H9 (cell line): ENCODE measurements around the gene LYSMD4. TPM values are rescaled to one million over a fixed set of nuclear protein-coding genes. Genes with fewer than 3 reads are reported as not detected.
A peak's percentile ranks its signal among the peaks of the same experiment; 100 is the strongest.

Experiments used
- DNase-seq: peaks from one replicate; pipeline ENCODE4 v3.0.0-alpha.2; 2017
- H2AFZ ChIP-seq: one replicate; pipeline ENCODE4 v1.6.1; 2013; ENCODE audit warnings: mild to moderate bottlenecking, low read length, control low read depth, moderate library complexity
- H2AK5ac ChIP-seq: 2 replicates; pipeline ENCODE4 v1.6.1; 2013; ENCODE audit warnings: low read length, control low read depth, mixed read lengths; ENCODE audit not compliant: insufficient read length
- H2BK120ac ChIP-seq: one replicate; pipeline ENCODE4 v1.6.1; 2013; ENCODE audit warnings: low read depth, mild to moderate bottlenecking, low read length, control low read depth, inconsistent platforms; ENCODE audit not compliant: poor library complexity, severe bottlenecking
- H2BK12ac ChIP-seq: 2 replicates; pipeline ENCODE4 v1.6.1; 2013; ENCODE audit warnings: low read length, control low read depth, mixed read lengths, low read depth; ENCODE audit not compliant: insufficient read length
- H2BK15ac ChIP-seq: 2 replicates; pipeline ENCODE4 v1.6.1; 2013; ENCODE audit warnings: low read depth, low read length, control low read depth
- H2BK20ac ChIP-seq: one replicate; pipeline ENCODE4 v1.6.1; 2013; ENCODE audit warnings: low read depth, mild to moderate bottlenecking, low read length, control low read depth, inconsistent platforms; ENCODE audit not compliant: poor library complexity, severe bottlenecking
- H2BK5ac ChIP-seq: 2 replicates; pipeline ENCODE4 v1.6.1; 2013; ENCODE audit warnings: low read length, control low read depth, mixed read lengths; ENCODE audit not compliant: insufficient read length
- H3K14ac ChIP-seq: 2 replicates; pipeline ENCODE4 v1.6.1; 2013; ENCODE audit warnings: low read length, control low read depth; ENCODE audit not compliant: insufficient read depth
- H3K18ac ChIP-seq: 2 replicates; pipeline ENCODE4 v1.6.1; 2013; ENCODE audit warnings: low read depth, mild to moderate bottlenecking, mixed read lengths, low read length, control low read depth; ENCODE audit not compliant: insufficient read length
- H3K23ac ChIP-seq: 2 replicates; pipeline ENCODE4 v1.6.1; 2013; ENCODE audit warnings: low read length, control low read depth, mixed read lengths, low read depth; ENCODE audit not compliant: insufficient read length
- H3K23me2 ChIP-seq: 2 replicates; pipeline ENCODE4 v1.6.1; 2013; ENCODE audit warnings: low read depth, mild to moderate bottlenecking, mixed read lengths, low read length, control low read depth; ENCODE audit not compliant: insufficient read length, poor library complexity, severe bottlenecking
- H3K27ac ChIP-seq: 2 replicates; pipeline ENCODE4 v1.5.1; 2013; ENCODE audit warnings: low read length, control low read depth, mixed read lengths, low read depth; ENCODE audit not compliant: insufficient read length
- H3K27me3 ChIP-seq: 2 replicates; pipeline ENCODE4 v1.6.1; 2013; ENCODE audit warnings: low read length, control low read depth, inconsistent platforms; ENCODE audit not compliant: insufficient read depth
- H3K4ac ChIP-seq: 2 replicates; pipeline ENCODE4 v1.6.1; 2013; ENCODE audit warnings: low read depth, mild to moderate bottlenecking, control low read depth, inconsistent platforms, low read length, moderate library complexity
- H3K4me1 ChIP-seq: 2 replicates; pipeline ENCODE4 v1.6.1; 2013; ENCODE audit warnings: low read length, control low read depth, inconsistent platforms; ENCODE audit not compliant: insufficient read depth
- H3K4me2 ChIP-seq: 2 replicates; pipeline ENCODE4 v1.6.1; 2013; ENCODE audit warnings: low read length, control low read depth, mixed read lengths; ENCODE audit not compliant: insufficient read length, insufficient read depth
- H3K56ac ChIP-seq: 2 replicates; pipeline ENCODE4 v1.6.1; 2013; ENCODE audit warnings: low read depth, mild to moderate bottlenecking, mixed read lengths, low read length, control low read depth; ENCODE audit not compliant: insufficient read length
- H3K79me1 ChIP-seq: 2 replicates; pipeline ENCODE4 v1.6.1; 2013; ENCODE audit warnings: low read depth, mild to moderate bottlenecking, moderate library complexity, low read length, control low read depth, inconsistent platforms; ENCODE audit not compliant: insufficient read depth, poor library complexity, severe bottlenecking
- H3K79me2 ChIP-seq: 2 replicates; pipeline ENCODE4 v1.6.1; 2013; ENCODE audit warnings: low read length, control low read depth, inconsistent platforms; ENCODE audit not compliant: insufficient read depth
- H3K9ac ChIP-seq: 2 replicates; pipeline ENCODE4 v1.6.1; 2013; ENCODE audit warnings: low read length, control low read depth, mixed read lengths; ENCODE audit not compliant: insufficient read length; ENCODE audit errors: extremely low read depth
- H3K9me3 ChIP-seq: one replicate; pipeline ENCODE4 v1.6.1; 2013; ENCODE audit warnings: low read depth, low read length, inconsistent platforms; ENCODE audit not compliant: control insufficient read depth
- H3T11ph ChIP-seq: one replicate; pipeline ENCODE4 v1.6.1; 2013; ENCODE audit warnings: mild to moderate bottlenecking, low read length, control low read depth, inconsistent platforms
- H4K20me1 ChIP-seq: one replicate; pipeline ENCODE4 v1.6.1; 2013; ENCODE audit not compliant: control insufficient read depth, insufficient read length, insufficient read depth
- H4K5ac ChIP-seq: 2 replicates; pipeline ENCODE4 v1.6.1; 2013; ENCODE audit warnings: low read depth, mild to moderate bottlenecking, mixed read lengths, low read length, control low read depth; ENCODE audit not compliant: insufficient read length
- H4K8ac ChIP-seq: replicated peaks from 2 replicates; pipeline ENCODE4 v1.6.1; 2013; ENCODE audit warnings: low read length, control low read depth, mixed read lengths, low read depth; ENCODE audit not compliant: insufficient read length
- H4K91ac ChIP-seq: 2 replicates; pipeline ENCODE4 v1.6.1; 2013; ENCODE audit warnings: low read depth, mild to moderate bottlenecking, moderate library complexity, mixed read lengths, low read length, control low read depth; ENCODE audit not compliant: insufficient read length
- H3K27ac Mint-ChIP-seq, 3 experiments: 2 replicates in 2 of 3; 3 replicates in 1 of 3; pipeline ENCODE4 v1.8.0; 2020 to 2021; ENCODE audit warnings: mixed read lengths in 3 of 3, mild to moderate bottlenecking in 1 of 3, moderate library complexity in 1 of 3
- H3K27me3 Mint-ChIP-seq: 2 replicates; pipeline ENCODE4 v1.8.0; 2021; ENCODE audit warnings: low read depth, mild to moderate bottlenecking, moderate library complexity, mixed read lengths
- H3K36me3 Mint-ChIP-seq, 3 experiments: 2 replicates in 2 of 3; 3 replicates in 1 of 3; pipeline ENCODE4 v1.8.0; 2020 to 2021; ENCODE audit warnings: low read depth in 3 of 3, mixed read lengths in 3 of 3; ENCODE audit not compliant: insufficient read depth in 1 of 3
- H3K4me1 Mint-ChIP-seq, 2 experiments: 2 replicates each; pipeline ENCODE4 v1.8.0; 2020; ENCODE audit warnings: mixed read lengths in 2 of 2
- H3K4me3 Mint-ChIP-seq, 2 experiments: 2 replicates in 1 of 2; 3 replicates in 1 of 2; pipeline ENCODE4 v1.8.0; 2020 to 2021; ENCODE audit warnings: mild to moderate bottlenecking in 2 of 2, mixed read lengths in 2 of 2, moderate library complexity in 1 of 2
- H3K9me3 Mint-ChIP-seq, 2 experiments: 2 replicates in 1 of 2; 3 replicates in 1 of 2; pipeline ENCODE4 v1.8.0; 2020; ENCODE audit warnings: mild to moderate bottlenecking in 2 of 2, mixed read lengths in 2 of 2, moderate library complexity in 1 of 2
- WGBS: extraction: QIAGEN DNeasy Blood & Tissue Kit; methylation state at CpG from one replicate; pipeline ENCODE4 v1.1.7; 2013; ENCODE audit warnings: missing lambda C conversion rate, low lambda C conversion rate, mixed read lengths; ENCODE audit not compliant: insufficient read length; ENCODE audit errors: extremely low coverage; 5-methylcytosine and 5-hydroxymethylcytosine counted together
- total RNA-seq: library from RNA; stranded (reverse); gene quantifications from 2 replicates; pipeline ENCODE4 v1.2.1, GENCODE V29; 2021
- TF ChIP-seq, protein P1 (sequence below): fragments of 200-600 bp; sonication (generic); conservative IDR thresholded peaks from 3 replicates; pipeline ENCODE4 v1.8.0; 2021; ENCODE audit warnings: antibody characterized with exemption, mild to moderate bottlenecking

LYSMD4 gene
- total RNA-seq, 1 experiment from 2014 or later: 10.0 TPM

DNA sequence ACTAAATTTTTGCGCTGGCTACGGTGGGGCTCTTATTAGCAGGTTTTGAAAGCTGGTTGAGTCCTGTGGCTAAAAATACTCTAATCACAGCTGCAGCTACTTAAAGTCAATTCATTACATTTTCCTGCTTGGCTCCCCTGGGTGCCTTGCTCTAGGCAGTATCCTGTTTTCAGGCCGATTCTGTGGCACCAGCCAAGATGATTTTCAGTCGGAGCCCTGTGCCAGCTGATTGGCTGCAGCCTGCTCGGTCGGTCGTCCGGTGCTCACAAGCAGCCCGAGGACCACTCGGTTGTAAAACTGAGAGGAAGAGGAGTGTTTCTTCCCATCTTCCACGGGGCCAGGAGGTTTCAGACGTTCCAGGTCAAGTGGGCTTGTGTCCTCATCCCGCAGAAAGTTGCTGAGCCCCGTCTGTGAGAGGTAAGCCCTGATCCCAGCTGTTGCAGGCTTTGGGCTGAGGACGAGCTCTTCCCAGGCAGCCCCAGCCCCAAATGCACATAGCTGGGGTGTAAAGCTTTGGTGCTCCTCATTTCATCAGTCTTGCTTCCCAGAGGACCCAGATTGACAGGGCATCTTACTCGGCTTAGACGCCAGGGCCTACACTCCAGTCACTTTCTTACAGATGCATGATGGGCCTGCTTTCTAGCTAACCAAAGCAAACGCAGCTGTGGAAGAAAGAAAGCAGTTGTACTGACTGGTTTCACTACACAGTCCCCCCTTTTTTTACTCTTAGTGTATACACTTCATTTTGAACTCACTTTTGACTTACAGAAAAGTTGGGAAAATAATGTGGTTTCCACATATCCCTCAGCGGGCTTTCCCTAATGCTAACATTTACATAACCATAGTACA lies 15.9 kb downstream of the LYSMD4 start:
- Histone ChIP-seq H3K4me2 (no peak overlapping the region), H2AFZ (no peak overlapping the region), H3K4ac (no peak overlapping the region), H4K8ac (no peak overlapping the region), H3K27ac (no peak overlapping the region), H2BK120ac (no peak overlapping the region), H3K56ac (no peak overlapping the region), H3K9me3 (no peaks in the 10 kb centered on the region), H3K9ac (no peak overlapping the region), H2BK20ac (no peak overlapping the region), H3K18ac (no peak overlapping the region), H4K5ac (no peak overlapping the region), H4K20me1 (no peaks in the 10 kb centered on the region), H3K79me2 (no peaks in the 10 kb centered on the region), H2BK15ac (no peak overlapping the region), H3K23me2 (no peaks in the 10 kb centered on the region), H2BK5ac (no peak overlapping the region), H2BK12ac (no peak overlapping the region), H3K27me3 (no peaks in the 10 kb centered on the region), H2AK5ac (no peak overlapping the region), H3K4me1 (no peaks in the 10 kb centered on the region), H3T11ph (no peak overlapping the region), H3K79me1 (no peaks in the 10 kb centered on the region), H3K14ac (no peak overlapping the region), H4K91ac (no peak overlapping the region), H3K23ac (no peak overlapping the region)
- TF ChIP-seq, protein P1, sequence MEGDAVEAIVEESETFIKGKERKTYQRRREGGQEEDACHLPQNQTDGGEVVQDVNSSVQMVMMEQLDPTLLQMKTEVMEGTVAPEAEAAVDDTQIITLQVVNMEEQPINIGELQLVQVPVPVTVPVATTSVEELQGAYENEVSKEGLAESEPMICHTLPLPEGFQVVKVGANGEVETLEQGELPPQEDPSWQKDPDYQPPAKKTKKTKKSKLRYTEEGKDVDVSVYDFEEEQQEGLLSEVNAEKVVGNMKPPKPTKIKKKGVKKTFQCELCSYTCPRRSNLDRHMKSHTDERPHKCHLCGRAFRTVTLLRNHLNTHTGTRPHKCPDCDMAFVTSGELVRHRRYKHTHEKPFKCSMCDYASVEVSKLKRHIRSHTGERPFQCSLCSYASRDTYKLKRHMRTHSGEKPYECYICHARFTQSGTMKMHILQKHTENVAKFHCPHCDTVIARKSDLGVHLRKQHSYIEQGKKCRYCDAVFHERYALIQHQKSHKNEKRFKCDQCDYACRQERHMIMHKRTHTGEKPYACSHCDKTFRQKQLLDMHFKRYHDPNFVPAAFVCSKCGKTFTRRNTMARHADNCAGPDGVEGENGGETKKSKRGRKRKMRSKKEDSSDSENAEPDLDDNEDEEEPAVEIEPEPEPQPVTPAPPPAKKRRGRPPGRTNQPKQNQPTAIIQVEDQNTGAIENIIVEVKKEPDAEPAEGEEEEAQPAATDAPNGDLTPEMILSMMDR: no peak
- Mint-ChIP-seq H3K9me3 (no peaks in the 10 kb centered on the region), H3K4me3 (no peak overlapping the region), H3K27ac (peak overlapping the region in 2 of 3 experiments; percentile 16 to 53; a peak in 2 of 7 replicates), H3K27me3 (no peaks in the 10 kb centered on the region; the same call in 1 of the 2 replicates), H3K4me1 (peaks cover 2 to 6% of the 10 kb centered on the region in 2 experiments), H3K36me3 (peaks cover 8 to 17% (median 14%) of the 10 kb centered on the region in 3 experiments; a peak in 6 of 7 replicates)
- no peak for DNase-seq
- no CpG with 5 or more reads among the region's 19 CpGs for WGBS
